8988T (cell line): Measurements from ENCODE around the gene TMEM121.
"Not testable (repeated sequence)": the region's sequence is repeated elsewhere in the genome, so short reads cannot be mapped to it uniquely, and the experiment has no call there.

ENCODE experiments used
- DNase-seq: peaks from one replicate; pipeline ENCODE4 v3.0.0; 2011

The TMEM121 gene

DNA sequence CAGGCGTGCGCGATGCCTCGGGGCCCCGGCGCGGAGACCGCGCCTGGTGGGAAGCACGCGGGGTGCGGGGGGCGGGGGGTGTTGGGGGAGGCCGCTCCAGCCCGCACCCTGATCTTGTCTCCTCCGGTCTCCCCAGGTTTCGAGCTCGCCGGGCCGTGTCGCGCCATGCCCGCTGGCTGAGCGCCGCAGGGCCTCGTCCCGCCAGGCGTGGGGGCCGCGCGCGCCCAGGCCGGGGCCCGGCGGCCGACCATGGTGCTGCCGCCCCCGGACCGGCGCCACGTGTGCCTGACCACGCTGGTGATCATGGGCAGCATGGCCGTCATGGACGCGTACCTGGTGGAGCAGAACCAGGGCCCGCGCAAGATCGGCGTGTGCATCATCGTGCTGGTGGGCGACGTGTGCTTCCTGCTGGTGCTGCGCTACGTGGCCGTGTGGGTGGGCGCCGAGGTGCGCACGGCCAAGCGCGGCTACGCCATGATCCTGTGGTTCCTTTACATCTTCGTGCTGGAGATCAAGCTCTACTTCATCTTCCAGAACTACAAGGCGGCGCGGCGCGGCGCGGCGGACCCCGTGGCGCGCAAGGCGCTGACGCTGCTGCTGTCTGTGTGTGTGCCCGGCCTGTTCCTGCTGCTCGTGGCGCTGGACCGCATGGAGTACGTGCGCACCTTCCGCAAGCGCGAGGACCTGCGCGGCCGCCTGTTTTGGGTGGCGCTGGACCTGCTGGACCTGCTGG, 2.4 kb downstream of the TMEM121 start:
- no peak for DNase-seq

DNA sequence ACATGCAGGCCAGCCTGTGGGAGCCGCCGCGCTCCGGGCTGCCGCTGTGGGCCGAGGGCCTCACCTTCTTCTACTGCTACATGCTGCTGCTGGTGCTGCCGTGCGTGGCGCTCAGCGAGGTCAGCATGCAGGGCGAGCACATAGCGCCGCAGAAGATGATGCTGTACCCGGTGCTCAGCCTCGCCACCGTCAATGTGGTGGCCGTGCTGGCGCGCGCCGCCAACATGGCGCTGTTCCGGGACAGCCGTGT, 2.9 kb downstream of the TMEM121 start:
- DNase-seq, result no peak

DNA sequence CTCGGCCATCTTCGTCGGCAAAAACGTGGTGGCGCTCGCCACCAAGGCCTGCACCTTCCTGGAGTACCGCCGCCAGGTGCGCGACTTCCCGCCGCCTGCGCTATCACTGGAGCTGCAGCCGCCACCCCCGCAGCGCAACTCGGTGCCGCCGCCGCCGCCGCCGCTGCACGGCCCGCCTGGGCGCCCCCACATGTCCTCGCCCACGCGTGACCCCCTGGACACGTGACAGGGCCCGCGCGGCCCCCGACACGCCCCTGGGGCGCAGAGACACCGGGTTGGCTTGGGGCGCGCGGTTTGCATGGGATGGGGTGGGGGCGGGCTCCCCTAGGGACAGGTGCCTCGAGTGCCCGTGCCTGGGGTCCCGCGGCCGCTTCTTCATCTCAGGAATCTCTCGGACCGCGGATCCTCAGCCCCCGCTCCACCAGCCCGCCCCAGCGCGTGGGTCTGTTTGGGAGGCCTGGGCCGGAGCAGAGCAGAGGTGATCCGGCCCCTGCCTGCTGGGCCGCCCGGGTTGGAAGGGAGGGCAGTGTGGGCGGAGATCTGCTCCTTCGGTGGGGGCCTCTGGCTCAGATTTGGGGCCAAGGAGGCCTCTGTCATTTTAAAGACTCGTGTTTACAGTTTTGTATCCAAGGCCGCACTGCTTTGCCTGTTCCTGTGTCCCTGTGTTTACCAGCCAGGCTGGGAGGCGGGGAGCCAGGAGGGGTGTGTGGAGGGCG, 3.3 kb downstream of the TMEM121 start:
- DNase-seq, result no peak

DNA sequence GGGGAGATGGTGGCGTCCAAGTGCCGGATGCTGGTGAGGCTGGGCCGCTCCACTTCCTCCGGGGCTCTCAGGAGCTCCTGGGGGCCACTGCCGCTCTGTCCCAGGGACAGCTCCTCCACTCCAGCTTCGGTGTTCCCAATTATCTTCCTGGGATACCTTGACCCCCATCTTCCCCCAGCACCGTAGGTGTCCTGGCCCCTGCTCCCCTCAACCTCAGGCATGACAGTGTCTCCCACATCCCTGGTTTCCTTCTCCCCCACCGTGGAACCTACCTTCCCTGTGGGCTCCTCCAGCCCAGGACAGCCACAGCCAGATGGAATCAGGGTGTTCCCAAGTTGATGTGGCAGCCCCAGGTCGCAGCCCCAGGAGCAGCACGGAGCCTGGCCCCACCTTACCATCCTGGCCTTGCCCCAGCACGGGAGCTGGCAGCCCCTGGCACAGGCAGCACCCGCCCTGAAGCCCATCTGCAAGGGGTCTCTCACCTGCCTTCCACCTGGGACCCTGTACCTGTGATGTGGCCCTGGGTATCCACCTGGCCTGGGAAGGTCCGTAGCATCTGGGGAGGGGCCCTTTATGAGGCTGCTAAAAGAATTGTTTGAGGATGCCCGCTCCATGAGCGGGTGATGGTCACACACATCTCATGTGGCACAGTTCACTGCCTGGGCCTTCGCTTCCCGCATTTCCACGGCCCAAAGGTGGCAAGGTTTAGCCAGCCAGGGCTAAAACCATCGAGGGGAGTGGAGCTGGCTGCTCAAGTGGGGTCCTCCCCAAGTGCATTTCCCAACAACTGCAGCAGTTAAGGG, 4.1 kb downstream of the TMEM121 start:
- DNase-seq, result no peak

DNA sequence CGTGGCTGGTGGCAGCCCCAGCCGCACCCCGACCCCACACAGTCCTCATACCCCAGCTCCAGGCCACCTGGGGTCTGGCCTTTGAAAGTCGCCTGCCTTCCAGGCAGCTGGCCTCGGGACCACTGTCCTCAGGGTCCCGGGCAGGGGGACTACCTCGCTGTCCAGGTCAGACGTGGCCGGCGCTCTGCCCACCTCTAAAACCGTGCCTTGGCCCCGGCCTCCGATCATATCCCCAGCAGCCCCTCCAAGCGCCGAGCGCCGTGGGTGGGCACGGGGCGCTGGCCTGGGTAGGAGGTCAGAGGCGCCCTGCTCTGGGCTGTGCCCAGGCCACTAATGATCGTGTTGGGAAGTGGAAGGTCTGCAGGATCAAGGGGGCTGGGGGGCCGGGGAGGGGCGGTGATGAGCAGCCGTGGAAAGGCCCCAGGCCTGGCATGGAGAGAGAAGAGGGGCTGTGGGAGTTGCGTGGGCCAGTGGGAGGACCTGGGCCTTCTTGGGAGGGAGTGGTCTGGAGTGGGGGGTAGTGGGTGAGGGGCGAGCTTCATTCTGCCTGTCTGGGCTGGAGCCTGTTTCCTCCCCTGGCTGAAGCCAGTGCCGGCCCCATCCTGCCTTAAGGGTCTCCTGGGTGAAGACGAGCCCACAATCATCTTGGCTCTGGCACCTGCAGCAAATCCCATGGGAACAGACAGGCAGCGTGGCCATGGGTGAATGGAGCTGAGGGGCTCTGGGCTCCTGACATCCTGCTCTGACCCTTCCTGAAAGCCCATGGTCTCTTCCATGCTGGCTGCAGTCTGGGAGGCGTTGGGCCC, 4.9 kb downstream of the TMEM121 start:
- no peak for DNase-seq

GRCh38 chr14:105531894-105532623, 5.7 kb downstream of the TMEM121 start:
- DNase-seq, result no peak

DNA sequence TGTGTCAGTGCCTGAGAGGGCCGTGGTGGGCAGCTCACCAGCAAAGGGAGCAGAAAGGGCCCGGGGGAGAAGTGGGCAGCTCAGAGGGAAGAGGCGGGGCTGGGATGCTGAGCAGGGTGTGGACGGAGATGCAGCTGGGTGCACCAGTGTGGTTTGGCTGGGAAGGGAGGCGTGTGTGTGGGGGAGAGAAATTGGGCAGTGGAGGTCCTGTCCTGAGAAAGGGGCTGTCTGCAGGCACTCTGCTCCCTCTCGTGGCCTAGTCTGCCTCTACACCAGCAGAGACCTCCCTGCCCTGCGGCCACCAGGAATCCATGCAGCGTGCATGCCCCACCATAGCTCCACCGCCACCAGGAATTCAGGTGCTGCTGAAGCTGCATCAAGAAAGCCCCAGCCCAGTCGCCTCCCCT, 6.4 kb downstream of the TMEM121 start:
- DNase-seq, result peak; percentile 99

GRCh38 chr14:105533391-105533790, 7.0 kb downstream of the TMEM121 start:
- DNase-seq, result no peak

DNA sequence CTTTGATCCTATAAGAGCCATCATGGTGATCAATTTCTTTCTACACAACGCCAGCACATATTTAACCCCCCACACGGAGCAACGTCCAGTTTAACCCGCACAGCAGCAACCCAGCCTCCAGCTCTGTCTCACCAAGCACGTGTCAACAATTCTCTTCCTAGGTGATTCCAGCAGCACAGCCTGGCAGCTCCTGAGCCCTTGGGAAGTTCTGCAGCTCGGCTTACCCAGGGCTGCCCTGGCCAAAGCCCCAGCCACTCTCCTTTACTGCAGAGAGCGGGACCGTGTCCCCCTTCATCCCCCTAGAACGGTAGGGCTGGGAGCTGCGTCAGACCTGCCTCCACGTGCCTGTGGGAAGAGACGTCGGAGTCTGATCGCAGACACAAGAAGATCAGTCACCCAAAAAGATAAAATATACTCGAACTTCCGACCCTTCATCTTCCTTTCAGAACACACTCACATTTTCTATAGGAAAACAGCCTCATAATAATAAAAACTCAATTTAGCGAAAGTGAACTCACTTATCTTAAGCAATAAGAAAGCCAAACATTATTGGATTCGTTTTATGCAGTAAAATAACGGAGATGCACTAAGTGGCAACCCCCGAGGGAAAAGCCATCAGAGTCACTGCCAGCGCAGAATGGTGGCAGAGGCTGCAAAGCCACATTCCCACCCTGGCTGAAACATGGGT, 7.6 kb downstream of the TMEM121 start:
- DNase-seq, result no peak

DNA sequence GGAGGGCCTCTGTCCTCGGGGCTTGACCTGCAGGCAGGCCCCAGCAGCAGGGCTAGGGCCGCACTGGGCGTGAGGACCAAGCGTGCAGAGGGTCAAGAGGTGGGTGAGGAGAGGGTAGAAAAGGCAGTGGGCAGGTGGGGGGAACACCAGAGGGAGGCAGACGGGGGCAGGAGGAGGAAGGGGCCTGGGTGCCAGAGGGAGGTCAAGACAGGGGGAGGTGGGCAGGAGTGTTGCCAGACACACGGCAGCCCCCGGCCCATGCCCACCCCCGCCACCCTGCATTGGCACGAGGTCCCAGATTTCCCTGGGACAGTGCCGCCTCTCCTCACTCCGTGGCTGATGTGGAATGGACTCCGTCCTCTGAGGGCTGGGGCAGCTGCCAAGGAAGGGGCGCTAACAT, 8.2 kb downstream of the TMEM121 start:
- DNase-seq, result no peak

DNA sequence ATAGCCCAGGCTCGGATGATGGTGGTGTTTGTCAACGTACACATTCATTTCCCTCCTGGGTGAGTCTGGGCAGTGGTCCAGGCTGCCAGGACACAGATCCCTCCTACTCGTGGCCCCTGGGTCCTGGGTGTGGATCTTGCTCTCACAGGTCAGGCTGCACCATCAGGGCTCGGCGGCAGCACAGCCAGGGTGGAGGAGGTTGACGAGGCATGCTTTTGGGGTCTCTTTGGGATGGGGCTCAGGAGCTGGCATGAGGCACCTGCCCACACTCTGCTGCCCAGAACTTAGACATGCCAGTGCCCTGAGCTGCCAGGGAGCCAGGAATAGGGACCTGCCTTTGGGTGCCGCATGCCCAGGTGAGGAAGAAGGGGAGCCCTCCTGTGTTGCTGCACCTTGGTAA, 9.7 kb downstream of the TMEM121 start:
- no peak for DNase-seq

GRCh38 chr14:105536691-105537579, 10.6 kb downstream of the TMEM121 start:
- no peak for DNase-seq

- peak; percentile 85 for DNase-seq
Observed at GRCh38 chr14:105537580-105538474, 11.4 kb downstream of the TMEM121 start.

- no peak for DNase-seq
Observed at GRCh38 chr14:105538481-105539049, 12.2 kb downstream of the TMEM121 start.

DNA sequence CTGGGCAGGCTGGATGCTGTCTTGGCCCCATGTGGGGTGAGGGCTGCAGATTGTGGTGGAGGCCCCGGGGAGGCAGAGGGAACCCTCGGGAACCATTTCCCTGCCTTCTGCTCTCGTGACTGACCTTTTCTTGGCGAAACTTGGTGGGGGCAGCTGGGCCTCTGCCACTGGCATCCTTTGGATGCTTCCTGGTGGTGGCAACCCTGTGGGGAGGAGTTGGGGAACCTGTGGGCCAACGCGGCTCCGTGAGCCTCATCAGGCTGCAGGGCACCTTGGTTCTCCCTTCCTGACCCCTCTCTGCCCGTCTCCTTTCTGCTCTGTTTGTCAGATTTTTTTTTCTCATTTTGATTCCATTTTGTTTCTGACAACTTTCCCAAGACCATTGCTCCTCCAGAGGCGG, 14.4 kb downstream of the TMEM121 start:
- no peak for DNase-seq

DNA sequence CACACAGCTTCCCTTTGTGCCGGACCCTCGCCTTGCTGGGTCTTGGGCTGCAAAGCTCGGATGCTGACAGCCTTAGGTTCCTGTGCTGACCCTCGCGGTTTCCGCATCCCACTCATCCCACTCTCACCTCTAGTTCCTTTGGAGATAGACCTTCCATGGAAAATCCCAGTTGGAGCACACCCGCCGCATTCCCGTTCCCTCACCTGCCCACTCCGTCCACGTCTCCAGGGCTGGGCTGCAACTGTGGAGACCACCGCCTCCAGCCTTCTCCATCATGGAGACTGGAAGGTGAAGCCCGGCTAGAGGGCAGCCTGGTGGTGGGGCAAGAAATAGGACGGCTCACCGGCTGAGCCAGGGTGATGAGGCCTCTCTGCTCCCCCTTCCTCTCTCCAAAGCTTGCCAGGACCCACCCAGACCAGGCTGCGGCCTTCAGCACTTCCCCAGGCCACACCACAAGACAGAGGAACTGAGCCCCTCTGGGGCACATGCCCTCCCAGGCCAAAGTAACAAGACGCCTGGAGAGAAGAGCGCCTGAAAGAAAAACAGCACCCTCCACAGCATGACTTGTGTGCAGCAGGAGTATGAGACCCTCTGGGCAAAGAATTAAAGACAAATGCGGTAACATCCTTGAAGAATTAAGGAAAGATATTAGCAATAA, 15.0 kb downstream of the TMEM121 start:
- DNase-seq, result no peak

GRCh38 chr14:105545676-105546075, 19.3 kb downstream of the TMEM121 start:
- DNase-seq, result not testable (repeated sequence)

- not testable (repeated sequence) for DNase-seq
Observed at GRCh38 chr14:105546410-105546809, 20.0 kb downstream of the TMEM121 start.

GRCh38 chr14:105547072-105547471, 20.7 kb downstream of the TMEM121 start:
- DNase-seq, result not testable (repeated sequence)
